Psoas muscle (tissue), 8 donors: Measurements from ENCODE around the gene ASTL. TPM values are rescaled to one million over a fixed set of nuclear protein-coding genes. Genes with fewer than 3 reads are reported as not detected.

Experiments used
- ATAC-seq, 4 donors: fragments of 200-7000 bp; cut with Tn5 transposase; one replicate each; pipeline ENCODE4 v1.9.1; 2020; ENCODE audit warnings: moderate library complexity in 3 of 4, mild to moderate bottlenecking in 2 of 4
- DNase-seq, 2 donors: peaks; one replicate each; pipeline ENCODE4 v3.0.0-alpha.2; 2020
- H3K27ac ChIP-seq: fragments of 200-600 bp; one replicate; pipeline ENCODE4 v1.8.0; 2022
- H3K27me3 ChIP-seq, 3 donors: fragments of 200-600 bp in 1 of 3; one replicate each; pipeline versions ENCODE4 v1.6.1 to v1.8.0; 2013 to 2022; ENCODE audit warnings: low read length in 2 of 3, mild to moderate bottlenecking in 2 of 3, moderate library complexity in 1 of 3; ENCODE audit not compliant: insufficient read depth in 3 of 3
- H3K36me3 ChIP-seq, 2 donors: fragments of 200-600 bp in 1 of 2; one replicate each; pipeline versions ENCODE4 v1.6.1 to v1.8.0; 2013 to 2022; ENCODE audit warnings: low read depth in 1 of 2, mild to moderate bottlenecking in 1 of 2, moderate library complexity in 1 of 2; ENCODE audit not compliant: insufficient read depth in 1 of 2
- H3K4me1 ChIP-seq: fragments of 200-600 bp; one replicate; pipeline ENCODE4 v1.8.0; 2022
- H3K4me3 ChIP-seq: fragments of 200-600 bp; one replicate; pipeline ENCODE4 v1.8.0; 2022; ENCODE audit warnings: mild to moderate bottlenecking
- H3K9me3 ChIP-seq: fragments of 200-600 bp; one replicate; pipeline ENCODE4 v1.8.0; 2022
- CTCF ChIP-seq: fragments of 200-600 bp; IDR thresholded peaks from one replicate; pipeline ENCODE4 v1.8.0; 2022; ENCODE audit warnings: antibody characterized with exemption
- WGBS, 3 donors: extraction: QIAGEN DNeasy Blood & Tissue Kit; methylation state at CpG; one replicate each; pipeline versions ENCODE4 v1.1.6 to v1.1.7; 2013; 5-methylcytosine and 5-hydroxymethylcytosine counted together
- intact Hi-C, 2 donors: fragments of 100-400 bp; cut with DNase I; formaldehyde crosslinking; loops; one replicate each; pipeline versions ENCODE4 v1.11.0 to v1.14.2; 2022
- polyA plus RNA-seq, 3 donors: library from polyadenylated mRNA; stranded (reverse); fragments of 200-250 nt; gene quantifications; one replicate each; pipeline ENCODE4 v1.2.3, GENCODE V29; 2013
- total RNA-seq, 4 donors: library from RNA; stranded (reverse); fragmentation: NEBNext Ultra II Directional in 2 of 4; extraction: Animal tissue kit (Norgen Biotek cat#: 25700) in 2 of 4; gene quantifications; one replicate each; pipeline versions ENCODE4 v1.2.1 to v1.2.4, GENCODE V29; 2021 to 2023
- donor health status: healthy with polysubstance abuse.
- donor health status: DM: no; HTN: no; CAD: no; lungs with moderate emphysema.
- donor health status: Bipolar disorder and iron deficiency.
- donor health status: healthy.
- donor health status: DM: yes; HTN: yes; CAD: no.
- donor health status: DM: no; HTN: no; CAD: no.
- donor health status: DM: no; HTN: no; CAD: no.
- donor health status: DM: yes; HTN: yes; CAD: no.

ASTL gene
- total and polyA plus RNA-seq, 7 donors: 0.03 TPM; not detected in 6

- DNase-seq: peak in 1 of 2 donors; percentile 8
- ATAC-seq: no peak
- no peaks in the 10 kb centered on the region for H3K4me1 ChIP-seq
- no peak overlapping the region for H3K27ac ChIP-seq
- intact Hi-C loops: no loop called here
- no peak overlapping the region for H3K4me3 ChIP-seq
- no peak for TF ChIP-seq CTCF
- no peaks in the 10 kb centered on the region for H3K36me3 ChIP-seq
- H3K27me3 ChIP-seq: no peaks in the 10 kb centered on the region
- 80 to 87% (median 85%) methylated on average over 12 of the region's 12 CpGs for WGBS, 3 donors
- H3K9me3 ChIP-seq: no peaks in the 10 kb centered on the region
Measured at GRCh38 chr2:96090196-96090926, 47.9 kb downstream of the ASTL start.

- Histone ChIP-seq H3K36me3 (no peaks in the 10 kb centered on the region), H3K9me3 (no peaks in the 10 kb centered on the region), H3K4me1 (peaks cover 3% of the 10 kb centered on the region), H3K27ac (no peak overlapping the region), H3K4me3 (no peak overlapping the region), H3K27me3 (no peaks in the 10 kb centered on the region)
- DNase-seq (peak in 1 of 2 donors; percentile 51), ATAC-seq (peak in 1 of 4 donors; percentile 18)
- 66 to 72% (median 71%) methylated on average over 22 of the region's 22 CpGs for WGBS, 3 donors
- intact Hi-C loops: no loop called here
- TF ChIP-seq CTCF: no peak
Measured at GRCh38 chr2:96089356-96090195, 48.7 kb downstream of the ASTL start.

- Histone ChIP-seq H3K9me3 (no peaks in the 10 kb centered on the region), H3K27ac (no peak overlapping the region), H3K4me1 (peaks cover 4% of the 10 kb centered on the region), H3K4me3 (no peak overlapping the region), H3K36me3 (no peaks in the 10 kb centered on the region), H3K27me3 (no peaks in the 10 kb centered on the region)
- no peak for ATAC-seq
- WGBS, 3 donors: 70 to 86% (median 76%) methylated on average over 19 of the region's 19 CpGs
- no peak for TF ChIP-seq CTCF
- DNase-seq: peak in 1 of 2 donors; percentile 25
- intact Hi-C loops: no loop called here
Measured at GRCh38 chr2:96088340-96089335, 49.7 kb downstream of the ASTL start.

GRCh38 chr2:96087130-96087529 lies 51.2 kb downstream of the ASTL start:
- DNase-seq (no peak), ATAC-seq (no peak)
- H3K36me3 ChIP-seq: no peaks in the 10 kb centered on the region
- H3K27me3 ChIP-seq: no peaks in the 10 kb centered on the region
- no peak overlapping the region for H3K4me3 ChIP-seq
- 91 to 94% (median 93%) methylated on average over 2 of the region's 2 CpGs for WGBS, 3 donors
- H3K9me3 ChIP-seq: no peaks in the 10 kb centered on the region
- TF ChIP-seq CTCF: no peak
- peaks cover 12% of the 10 kb centered on the region for H3K4me1 ChIP-seq
- intact Hi-C loops: no loop called here
- H3K27ac ChIP-seq: no peak overlapping the region
